HCT116 (cell line): Measurements from ENCODE around the gene TPRG1L. TPM values are rescaled to one million over a fixed set of nuclear protein-coding genes. Genes with fewer than 3 reads are reported as not detected.

Experiments
- ATAC-seq: fragments of 200-7000 bp; cut with Tn5 transposase; 2 replicates; pipeline ENCODE4 v1.9.1; 2020; ENCODE audit warnings: mild to moderate bottlenecking, moderate library complexity
- BruUV-seq: library from RNA; stranded (reverse); fragments of 400-500 nt; replicated peaks from 2 replicates; lab custom pipeline; 2021; lab: Mats Ljungman, UMichigan
- CTCF ChIA-PET: fragments of 300-600 bp; sonication (Branson Sonifier 250); formaldehyde crosslinking; loops from one replicate; lab custom pipeline; 2021; ENCODE audit warnings: antibody characterized with exemption; lab: Charles Lee
- POLR2A ChIA-PET: fragments of 300-600, 350-600 bp; sonication (Branson Sonifier 250); formaldehyde crosslinking; loops from one replicate; lab custom pipeline; 2021; ENCODE audit warnings: antibody characterized with exemption; lab: Charles Lee
- RAD21 ChIA-PET, 2 experiments: fragments of 300-600 bp; sonication (Branson Sonifier 250); formaldehyde crosslinking; loops; one replicate each; lab custom pipeline; 2023; ENCODE audit warnings: low total read pairs in 2 of 2; ENCODE audit not compliant: uncharacterized antibody in 2 of 2, unreplicated experiment in 2 of 2, low non-redundant PET in 1 of 2; lab: Charles Lee
- DNase-seq: peaks from one replicate; pipeline ENCODE4 v3.0.0-alpha.2; 2010; ENCODE audit warnings: low read depth, low spot score
- H2AFZ ChIP-seq: fragments of 200-600 bp; shearing (Covaris generic), sonication (generic); 2 replicates; pipeline ENCODE4 v1.6.1; 2017; ENCODE audit warnings: low read depth, mixed run types, mixed read lengths, antibody characterized with exemption, low read length; ENCODE audit not compliant: poor library complexity, severe bottlenecking
- H3K27ac ChIP-seq: 2 replicates; pipeline ENCODE4 v1.5.1; 2012; ENCODE audit warnings: low read depth, low read length
- H3K27me3 ChIP-seq: fragments of 200-600 bp; sonication (generic); 2 replicates; pipeline ENCODE4 v1.6.1; 2016; ENCODE audit warnings: mixed run types, low read length, mixed read lengths; ENCODE audit not compliant: insufficient read depth
- H3K36me3 ChIP-seq, 2 experiments: fragments of 200-500 bp in 1 of 2; fragments of 200-600 bp in 1 of 2; sonication (Bioruptor generic) in 1 of 2; sonication (generic) in 1 of 2; 2 replicates each; pipeline versions ENCODE4 v1.5.1 to v1.6.1; 2014 to 2016; ENCODE audit warnings: low read length in 2 of 2, inconsistent platforms in 1 of 2, mixed read lengths in 1 of 2, mixed run types in 1 of 2; ENCODE audit not compliant: insufficient read depth in 2 of 2, control insufficient read depth in 1 of 2
- H3K4me1 ChIP-seq, 2 experiments: fragments of 200-600 bp in 1 of 2; sonication (generic) in 1 of 2; 2 replicates each; pipeline versions ENCODE4 v1.5.1 to v1.6.1; 2012 to 2017; ENCODE audit warnings: low read length in 2 of 2, inconsistent platforms in 1 of 2, mild to moderate bottlenecking in 1 of 2, mixed read lengths in 1 of 2, mixed run types in 1 of 2, moderate library complexity in 1 of 2; ENCODE audit not compliant: insufficient read depth in 2 of 2, control insufficient read depth in 1 of 2
- H3K4me2 ChIP-seq: fragments of 200-600 bp; sonication (generic); 2 replicates; pipeline ENCODE4 v1.6.1; 2017; ENCODE audit warnings: mixed run types, low read length, mixed read lengths
- H3K4me3 ChIP-seq, 2 experiments: fragments of 200-600 bp in 1 of 2; sonication (generic) in 1 of 2; replicated peaks in 1 of 2; 2 replicates each; pipeline ENCODE4 v1.5.1; 2011 to 2016; ENCODE audit warnings: low read length in 2 of 2, control low read depth in 1 of 2, low read depth in 1 of 2, mild to moderate bottlenecking in 1 of 2, mixed read lengths in 1 of 2, mixed run types in 1 of 2
- H3K79me2 ChIP-seq: fragments of 200-600 bp; sonication (generic); 2 replicates; pipeline ENCODE4 v1.6.1; 2017; ENCODE audit warnings: mild to moderate bottlenecking, mixed run types, low read length, moderate library complexity, mixed read lengths; ENCODE audit not compliant: insufficient read depth
- H3K9ac ChIP-seq: fragments of 200-600 bp; sonication (generic); 2 replicates; pipeline ENCODE4 v1.6.1; 2016; ENCODE audit warnings: low read length, mixed read lengths
- H3K9me2 ChIP-seq: fragments of 200-600 bp; sonication (generic), shearing (Covaris generic); 2 replicates; pipeline ENCODE4 v1.6.1; 2017; ENCODE audit warnings: mixed run types, mild to moderate bottlenecking, moderate library complexity; ENCODE audit not compliant: insufficient read depth
- H3K9me3 ChIP-seq, 2 experiments: fragments of 200-500 bp in 1 of 2; fragments of 200-600 bp in 1 of 2; sonication (Bioruptor generic) in 1 of 2; sonication (generic) in 1 of 2; 2 replicates each; pipeline ENCODE4 v1.6.1; 2014 to 2017; ENCODE audit warnings: low read length in 2 of 2, mixed read lengths in 2 of 2, inconsistent platforms in 1 of 2, low read depth in 1 of 2, mild to moderate bottlenecking in 1 of 2, mixed run types in 1 of 2, moderate library complexity in 1 of 2; ENCODE audit not compliant: control insufficient read depth in 1 of 2, insufficient read depth in 1 of 2
- H4K20me1 ChIP-seq: fragments of 200-600 bp; sonication (generic), shearing (Covaris generic); 2 replicates; pipeline ENCODE4 v1.6.1; 2017; ENCODE audit warnings: mixed run types, mild to moderate bottlenecking, moderate library complexity; ENCODE audit not compliant: insufficient read depth
- CBX3 ChIP-seq: IDR thresholded peaks from 2 replicates; pipeline ENCODE4 v1.6.1; 2012; ENCODE audit warnings: low read depth
- CEBPB ChIP-seq: IDR thresholded peaks from 2 replicates; pipeline ENCODE4 v1.6.1; 2012; ENCODE audit warnings: low read depth
- EZH2 ChIP-seq: fragments of 200-600 bp; sonication (generic); IDR thresholded peaks from 2 replicates; pipeline ENCODE4 v1.6.1; 2017; ENCODE audit warnings: antibody characterized with exemption, mixed run types
- FOSL1 ChIP-seq: IDR thresholded peaks from 2 replicates; pipeline ENCODE4 v1.6.1; 2012; ENCODE audit warnings: low read depth
- POLR2AphosphoS5 ChIP-seq: IDR thresholded peaks from 2 replicates; pipeline ENCODE4 v1.6.1; 2011; ENCODE audit warnings: mild to moderate bottlenecking, low read depth, low read length, moderate library complexity
- RAD21 ChIP-seq: IDR thresholded peaks from 2 replicates; pipeline ENCODE4 v1.6.1; 2012; ENCODE audit warnings: low read depth, mild to moderate bottlenecking
- SP1 ChIP-seq: IDR thresholded peaks from 2 replicates; pipeline ENCODE4 v1.6.1; 2012; ENCODE audit warnings: low read depth
- SRF ChIP-seq: IDR thresholded peaks from 2 replicates; pipeline ENCODE4 v1.6.1; 2012; ENCODE audit warnings: low read depth
- intact Hi-C: fragments of 100-400 bp; cut with micrococcal nuclease; formaldehyde crosslinking; loops from 2 replicates; pipeline ENCODE4 v1.10.0; 2022
- total RNA-seq: library from RNA; stranded (reverse); gene quantifications from one replicate; pipeline ENCODE4 v1.2.1, GENCODE V29; 2021; ENCODE audit not compliant: unreplicated experiment
- TF ChIP-seq, protein P1 (sequence below): IDR thresholded peaks from 2 replicates; pipeline ENCODE4 v1.6.1; 2012; ENCODE audit warnings: low read depth

TPRG1L gene
- total RNA-seq, 1 experiment from 2014 or later: 25.6 TPM

DNA sequence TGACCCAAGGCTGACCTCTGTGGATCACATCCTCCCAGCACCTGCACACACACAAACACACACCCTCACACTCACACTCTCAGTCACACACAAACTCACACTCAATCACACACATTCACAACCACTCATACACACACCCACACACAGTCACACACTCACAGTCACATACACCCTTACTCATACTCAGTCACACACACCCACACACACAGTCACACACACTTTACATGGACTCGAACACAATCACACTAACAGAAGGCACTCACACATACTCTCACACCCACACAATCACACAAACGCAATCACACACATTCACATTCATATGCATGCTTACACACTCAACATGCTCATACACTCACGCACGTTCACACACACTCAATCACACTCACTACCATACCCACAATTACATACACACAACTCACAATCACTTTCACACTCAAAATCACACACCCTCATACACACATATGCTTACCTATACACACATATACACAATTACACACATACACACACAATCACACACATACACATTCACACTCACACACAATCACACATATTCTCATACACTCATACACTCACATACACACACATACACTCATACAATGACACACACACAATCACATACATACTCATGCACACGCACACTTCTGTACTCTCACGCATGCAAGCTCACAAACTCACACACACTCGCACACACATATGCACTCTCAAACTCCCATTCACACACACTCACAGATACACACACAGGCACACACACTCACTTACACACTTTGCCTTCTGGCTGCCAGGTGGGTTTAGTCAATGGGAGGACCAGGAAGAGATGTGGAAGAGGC is 19.6 kb upstream of the TPRG1L start (continued):
- TF ChIP-seq SRF (no peak), CEBPB (no peak), FOSL1 (no peak), CBX3 (no peak), POLR2AphosphoS5 (no peak), EZH2 (no peak), RAD21 (no peak)
- TF ChIP-seq, protein P1, sequence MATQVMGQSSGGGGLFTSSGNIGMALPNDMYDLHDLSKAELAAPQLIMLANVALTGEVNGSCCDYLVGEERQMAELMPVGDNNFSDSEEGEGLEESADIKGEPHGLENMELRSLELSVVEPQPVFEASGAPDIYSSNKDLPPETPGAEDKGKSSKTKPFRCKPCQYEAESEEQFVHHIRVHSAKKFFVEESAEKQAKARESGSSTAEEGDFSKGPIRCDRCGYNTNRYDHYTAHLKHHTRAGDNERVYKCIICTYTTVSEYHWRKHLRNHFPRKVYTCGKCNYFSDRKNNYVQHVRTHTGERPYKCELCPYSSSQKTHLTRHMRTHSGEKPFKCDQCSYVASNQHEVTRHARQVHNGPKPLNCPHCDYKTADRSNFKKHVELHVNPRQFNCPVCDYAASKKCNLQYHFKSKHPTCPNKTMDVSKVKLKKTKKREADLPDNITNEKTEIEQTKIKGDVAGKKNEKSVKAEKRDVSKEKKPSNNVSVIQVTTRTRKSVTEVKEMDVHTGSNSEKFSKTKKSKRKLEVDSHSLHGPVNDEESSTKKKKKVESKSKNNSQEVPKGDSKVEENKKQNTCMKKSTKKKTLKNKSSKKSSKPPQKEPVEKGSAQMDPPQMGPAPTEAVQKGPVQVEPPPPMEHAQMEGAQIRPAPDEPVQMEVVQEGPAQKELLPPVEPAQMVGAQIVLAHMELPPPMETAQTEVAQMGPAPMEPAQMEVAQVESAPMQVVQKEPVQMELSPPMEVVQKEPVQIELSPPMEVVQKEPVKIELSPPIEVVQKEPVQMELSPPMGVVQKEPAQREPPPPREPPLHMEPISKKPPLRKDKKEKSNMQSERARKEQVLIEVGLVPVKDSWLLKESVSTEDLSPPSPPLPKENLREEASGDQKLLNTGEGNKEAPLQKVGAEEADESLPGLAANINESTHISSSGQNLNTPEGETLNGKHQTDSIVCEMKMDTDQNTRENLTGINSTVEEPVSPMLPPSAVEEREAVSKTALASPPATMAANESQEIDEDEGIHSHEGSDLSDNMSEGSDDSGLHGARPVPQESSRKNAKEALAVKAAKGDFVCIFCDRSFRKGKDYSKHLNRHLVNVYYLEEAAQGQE: no peak

DNA sequence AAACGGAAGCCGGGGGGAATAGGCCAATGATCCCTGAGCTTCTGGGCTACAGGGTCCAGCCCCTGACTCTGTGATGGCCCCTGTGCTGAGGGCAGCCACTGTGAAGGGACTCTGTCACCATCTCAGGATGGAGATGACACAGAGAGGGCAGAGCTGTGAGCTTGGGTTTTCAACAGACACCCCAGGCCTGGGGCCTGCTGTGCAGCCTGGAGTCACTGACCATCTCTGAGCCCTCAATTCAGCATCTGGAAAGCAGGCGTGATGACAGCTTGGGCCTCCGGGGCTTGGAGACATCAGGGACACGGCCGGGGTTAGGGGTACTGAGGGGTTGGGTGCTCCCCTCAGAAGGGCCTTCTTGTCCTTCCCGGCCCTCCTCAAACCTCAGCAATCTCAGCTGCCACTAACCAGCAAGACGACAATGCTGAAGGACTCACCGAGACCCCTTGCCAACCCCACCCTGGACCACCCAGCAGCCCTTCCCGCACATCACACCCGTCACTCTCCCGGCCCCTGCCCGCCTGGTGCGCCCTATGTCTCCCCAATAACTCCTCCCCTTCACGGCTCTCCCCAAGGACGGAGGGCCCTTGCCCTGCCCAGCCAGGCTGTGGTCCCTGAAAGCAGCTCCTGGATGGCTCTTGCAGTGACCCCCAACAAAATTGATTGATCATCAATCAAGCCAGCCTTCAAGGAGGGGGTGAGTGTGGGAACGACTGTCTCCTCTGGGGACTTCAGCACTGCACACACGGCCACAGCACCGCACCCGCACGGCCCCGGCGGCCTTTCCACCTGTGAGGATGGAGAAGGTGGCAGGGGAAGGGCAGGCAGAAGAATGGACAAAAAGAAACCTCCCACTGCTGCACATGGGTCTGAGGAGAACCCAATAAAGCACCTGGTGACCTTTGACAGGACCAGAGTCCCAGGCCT is 17.8 kb upstream of the TPRG1L start:
- no peak overlapping the region for H3K4me2 ChIP-seq
- no peak overlapping the region for H2AFZ ChIP-seq
- peaks cover 7 to 31% of the 10 kb centered on the region in 2 experiments for H3K4me1 ChIP-seq
- ChIA-PET POLR2A (no interaction called here), RAD21 (no interaction called here), CTCF (interaction anchor here (1.3 kb wide), 1 partner anchor 12 kb away, joined by 5 read pairs; no protein-coding TSS in a partner anchor)
- no peak overlapping the region for H3K27ac ChIP-seq
- intact Hi-C loops: loop anchor here (10.0 kb wide), 1 partner anchor 1022 kb away; the partner anchor contains the start of gene PRXL2B
- DNase-seq (no peak), ATAC-seq (no peak)
- no peaks in the 10 kb centered on the region for H3K27me3 ChIP-seq
- BruUV-seq: no TSS peak
- H3K9me2 ChIP-seq: no peaks in the 10 kb centered on the region
- H3K36me3 ChIP-seq: no peaks in the 10 kb centered on the region
- H3K9me3 ChIP-seq: no peaks in the 10 kb centered on the region
- no peak overlapping the region for H3K4me3 ChIP-seq
- H3K79me2 ChIP-seq: no peaks in the 10 kb centered on the region
- no peaks in the 10 kb centered on the region for H4K20me1 ChIP-seq
- no peak overlapping the region for H3K9ac ChIP-seq
- TF ChIP-seq SRF (no peak), SP1 (no peak)
